ENCODE results near the gene KNDC1. TPM values are rescaled to one million over a fixed set of nuclear protein-coding genes. Genes with fewer than 3 reads are reported as not detected.

Gene KNDC1
- total RNA-seq, 3 donors from 2014 or later = 0.05 TPM; not detected in 2

GRCh38 chr10:133202778-133203651 is 43.0 kb downstream of the KNDC1 start:
- Mint-ChIP-seq H3K36me3 (ENCODE audit: insufficient read depth) (no peaks in the 10 kb centered on the region), H3K4me3 (no peak overlapping the region), H3K27me3 (ENCODE audit: low read depth) (peaks cover 3% of the 10 kb centered on the region), H3K4me1 (ENCODE audit: low read depth) (no peaks in the 10 kb centered on the region), H3K9me3 (no peaks in the 10 kb centered on the region)
- DNase-seq (no peak), ATAC-seq (no peak)

- H3K4me1 Mint-ChIP-seq (ENCODE audit: low read depth) = no peaks in the 10 kb centered on the region
- H3K27me3 Mint-ChIP-seq (ENCODE audit: low read depth) = peaks cover 3% of the 10 kb centered on the region
- H3K4me3 Mint-ChIP-seq = no peak overlapping the region
- ATAC-seq (no peak), DNase-seq (no peak)
- H3K36me3 Mint-ChIP-seq (ENCODE audit: insufficient read depth) = no peaks in the 10 kb centered on the region
- no peaks in the 10 kb centered on the region for H3K9me3 Mint-ChIP-seq
These were observed 43.7 kb downstream of the KNDC1 start for GRCh38 chr10:133203652-133204195.

- Mint-ChIP-seq H3K4me3 (no peak overlapping the region), H3K36me3 (ENCODE audit: insufficient read depth) (no peaks in the 10 kb centered on the region), H3K27me3 (ENCODE audit: low read depth) (peaks cover 3% of the 10 kb centered on the region), H3K9me3 (no peaks in the 10 kb centered on the region), H3K4me1 (ENCODE audit: low read depth) (no peaks in the 10 kb centered on the region)
- ATAC-seq (no peak), DNase-seq (no peak)
These were observed 44.4 kb downstream of the KNDC1 start for GRCh38 chr10:133204226-133205015.

GRCh38 chr10:133205146-133205545 is 45.1 kb downstream of the KNDC1 start:
- Mint-ChIP-seq H3K4me1 (ENCODE audit: low read depth) (no peaks in the 10 kb centered on the region), H3K36me3 (ENCODE audit: insufficient read depth) (no peaks in the 10 kb centered on the region), H3K9me3 (no peaks in the 10 kb centered on the region), H3K27me3 (ENCODE audit: low read depth) (peaks cover 3% of the 10 kb centered on the region), H3K4me3 (no peak overlapping the region)
- ATAC-seq (no peak), DNase-seq (no peak)

- Mint-ChIP-seq H3K4me1 (ENCODE audit: low read depth) (peaks cover 2% of the 10 kb centered on the region), H3K36me3 (ENCODE audit: insufficient read depth) (no peaks in the 10 kb centered on the region), H3K4me3 (no peak overlapping the region), H3K27me3 (ENCODE audit: low read depth) (peaks cover 3% of the 10 kb centered on the region), H3K9me3 (no peaks in the 10 kb centered on the region)
- ATAC-seq = no peak
- DNase-seq = no peak
These were observed 46.5 kb downstream of the KNDC1 start for GRCh38 chr10:133206356-133207040.

- Mint-ChIP-seq H3K4me3 (no peak overlapping the region), H3K9me3 (no peaks in the 10 kb centered on the region), H3K4me1 (ENCODE audit: low read depth) (peaks cover 2% of the 10 kb centered on the region), H3K36me3 (ENCODE audit: insufficient read depth) (no peaks in the 10 kb centered on the region), H3K27me3 (ENCODE audit: low read depth) (peaks cover 4% of the 10 kb centered on the region)
- ATAC-seq (no peak), DNase-seq (no peak)
These were observed 47.1 kb downstream of the KNDC1 start for GRCh38 chr10:133207041-133207600.

- Mint-ChIP-seq H3K9me3 (no peaks in the 10 kb centered on the region), H3K36me3 (ENCODE audit: insufficient read depth) (no peaks in the 10 kb centered on the region), H3K27me3 (ENCODE audit: low read depth) (peaks cover 5% of the 10 kb centered on the region), H3K4me3 (no peak overlapping the region), H3K4me1 (ENCODE audit: low read depth) (peaks cover 2% of the 10 kb centered on the region)
- DNase-seq (no peak), ATAC-seq (no peak)
These were observed 47.6 kb downstream of the KNDC1 start for GRCh38 chr10:133207627-133208026.

- DNase-seq = no peak
- Mint-ChIP-seq H3K27me3 (ENCODE audit: low read depth) (peaks cover 5% of the 10 kb centered on the region), H3K4me3 (no peak overlapping the region), H3K9me3 (no peaks in the 10 kb centered on the region), H3K4me1 (ENCODE audit: low read depth) (peaks cover 2% of the 10 kb centered on the region), H3K36me3 (ENCODE audit: insufficient read depth) (no peaks in the 10 kb centered on the region)
- no peak for ATAC-seq
These were observed 48.4 kb downstream of the KNDC1 start for GRCh38 chr10:133208466-133208865.

GRCh38 chr10:133209117-133209516 is 49.1 kb downstream of the KNDC1 start:
- H3K4me3 Mint-ChIP-seq = no peak overlapping the region
- H3K27me3 Mint-ChIP-seq (ENCODE audit: low read depth) = peaks cover 5% of the 10 kb centered on the region
- DNase-seq (no peak), ATAC-seq (no peak)
- H3K4me1 Mint-ChIP-seq (ENCODE audit: low read depth) = peaks cover 2% of the 10 kb centered on the region
- H3K9me3 Mint-ChIP-seq = no peaks in the 10 kb centered on the region
- no peaks in the 10 kb centered on the region for H3K36me3 Mint-ChIP-seq (ENCODE audit: insufficient read depth)

- no peak for ATAC-seq
- no peaks in the 10 kb centered on the region for H3K36me3 Mint-ChIP-seq (ENCODE audit: insufficient read depth)
These were observed 49.6 kb downstream of the KNDC1 start for GRCh38 chr10:133209641-133210040.

GRCh38 chr10:133210398-133211140 is 50.5 kb downstream of the KNDC1 start:
- H3K27me3 Mint-ChIP-seq (ENCODE audit: low read depth) = peaks cover 2% of the 10 kb centered on the region
- H3K4me1 Mint-ChIP-seq (ENCODE audit: low read depth) = peaks cover 2% of the 10 kb centered on the region
- peak in 1 of 2 donors; percentile 15 for ATAC-seq
- DNase-seq = no peak
- H3K4me3 Mint-ChIP-seq = no peak overlapping the region
- H3K36me3 Mint-ChIP-seq (ENCODE audit: insufficient read depth) = no peaks in the 10 kb centered on the region
- no peaks in the 10 kb centered on the region for H3K9me3 Mint-ChIP-seq

More at GRCh38 chr10:133209641-133210040, 49.6 kb downstream of the KNDC1 start:
- peaks cover 2% of the 10 kb centered on the region for H3K4me1 Mint-ChIP-seq (ENCODE audit: low read depth)
- H3K9me3 Mint-ChIP-seq = no peaks in the 10 kb centered on the region
- peaks cover 2% of the 10 kb centered on the region for H3K27me3 Mint-ChIP-seq (ENCODE audit: low read depth)
- DNase-seq = no peak
- H3K4me3 Mint-ChIP-seq = no peak overlapping the region

- DNase-seq = no peak
- ATAC-seq = no peak
- H3K4me3 Mint-ChIP-seq = no peak overlapping the region
- H3K4me1 Mint-ChIP-seq (ENCODE audit: low read depth) = peaks cover 2% of the 10 kb centered on the region
- H3K36me3 Mint-ChIP-seq (ENCODE audit: insufficient read depth) = no peaks in the 10 kb centered on the region
- peaks cover 5% of the 10 kb centered on the region for H3K27me3 Mint-ChIP-seq (ENCODE audit: low read depth)
- H3K9me3 Mint-ChIP-seq = no peaks in the 10 kb centered on the region
These were observed 51.3 kb downstream of the KNDC1 start for GRCh38 chr10:133211141-133211830.

Measured in activated T-cell treated with anti-CD3 and anti-CD28 coated beads, Interleukin-2, amount 50 U/mL, for 4 hours (primary cell).